Adrenal gland (tissue), 12 donors: ENCODE measurements around the gene FOXRED1. TPM values are rescaled to one million over a fixed set of nuclear protein-coding genes. Genes with fewer than 3 reads are reported as not detected.
"Not testable (repeated sequence)": the region's sequence is repeated elsewhere in the genome, so short reads cannot be mapped to it uniquely, and the experiment has no call there.

Experiments used
- DNase-seq, 7 donors: peaks; one replicate each; pipeline ENCODE4 v3.0.0-alpha.2; 2019 to 2020
- H3K27ac ChIP-seq, 5 donors: fragments of 200-600 bp; sonication (generic) in 4 of 5; 1 replicate in 3 of 5; 2 replicates in 2 of 5; pipeline versions ENCODE4 v1.5.1 to v1.8.0; 2016 to 2020; ENCODE audit warnings: mild to moderate bottlenecking in 1 of 5
- H3K27me3 ChIP-seq: fragments of 200-600 bp; 2 replicates; pipeline ENCODE4 v1.8.0; 2021
- H3K36me3 ChIP-seq, 2 donors: fragments of 200-600 bp; replicated peaks in 1 of 2; 1 replicate in 1 of 2; 2 replicates in 1 of 2; pipeline versions ENCODE4 v1.5.1 to v1.8.0; 2018 to 2022
- H3K4me1 ChIP-seq, 2 donors: fragments of 200-600 bp; replicated peaks in 1 of 2; 1 replicate in 1 of 2; 2 replicates in 1 of 2; pipeline versions ENCODE4 v1.5.1 to v1.8.0; 2018 to 2021
- H3K4me3 ChIP-seq, 4 donors: fragments of 200-600 bp; sonication (generic) in 3 of 4; one replicate each; pipeline ENCODE4 v1.5.1; 2016 to 2018
- H3K9me3 ChIP-seq, 3 donors: fragments of 200-600 bp; sonication (generic) in 1 of 3; replicated peaks in 1 of 3; 1 replicate in 2 of 3; 2 replicates in 1 of 3; pipeline versions ENCODE4 v1.5.1 to v1.8.0; 2016 to 2021
- CTCF ChIP-seq, 6 experiments: fragments of 450-650 bp in 4 of 6; fragments of 200-600 bp in 2 of 6; sonication (generic) in 1 of 6; IDR thresholded peaks; 1 replicate in 5 of 6; 2 replicates in 1 of 6; pipeline versions ENCODE4 v1.5.1 to v1.8.0; 2016 to 2021; ENCODE audit warnings: antibody characterized with exemption in 6 of 6, mild to moderate bottlenecking in 2 of 6, moderate library complexity in 1 of 6
- POLR2A ChIP-seq, 2 donors: fragments of 450-650 bp; IDR thresholded peaks; one replicate each; pipeline ENCODE4 v1.6.1; 2017; ENCODE audit warnings: antibody characterized with exemption in 2 of 2, mild to moderate bottlenecking in 2 of 2, moderate library complexity in 1 of 2
- WGBS, 4 donors: extraction: QIAGEN DNeasy Blood & Tissue Kit in 2 of 4; methylation state at CpG; one replicate each; pipeline versions ENCODE4 v1.1.5 to v1.1.7; 2013 to 2017; 5-methylcytosine and 5-hydroxymethylcytosine counted together
- intact Hi-C, 2 donors: fragments of 100-400 bp; cut with DNase I; formaldehyde crosslinking; loops; one replicate each; pipeline versions ENCODE4 v1.14.1 to v1.15.0; 2022 to 2023
- polyA plus RNA-seq, 3 donors: library from polyadenylated mRNA; stranded (reverse); fragments of 200-250 nt in 2 of 3; fragments of 350-450 nt in 1 of 3; fragmentation: Illumina TruSeq in 1 of 3; extraction: RNeasy Lipid Tissue Mini Kit (QIAGEN cat#74804) in 1 of 3; gene quantifications; one replicate each; pipeline ENCODE4 v1.2.3, GENCODE V29; 2013 to 2014
- total RNA-seq, 9 donors: library from RNA; depleted of rRNA in 4 of 9; stranded (reverse); fragments of >200 nt in 4 of 9; fragments of 120-200 nt in 1 of 9; fragmentation: NEBNext Ultra II Directional in 1 of 9; extraction: Animal tissue kit (Norgen Biotek cat#: 25700) in 1 of 9; gene quantifications; one replicate each; pipeline versions ENCODE4 v1.1.0 to v1.2.4, GENCODE V29; 2013 to 2023
- donor health status: healthy with polysubstance abuse.
- donor health status: Bipolar disorder and iron deficiency.
- donor health status: DM: yes; HTN: yes; CAD: no.
- donor health status: DM: no; HTN: no; CAD: no.
- donor health status: DM: no; HTN: no; CAD: no.
- donor health status: DM: yes; HTN: yes; CAD: no.

Gene FOXRED1
- total and polyA plus RNA-seq, 12 donors = 7.2 to 55.3 (median 29.6) TPM

GRCh38 chr11:126305699-126306098 lies 36.7 kb downstream of the FOXRED1 start:
- Histone ChIP-seq H3K4me1 (peaks cover 2 to 26% of the 10 kb centered on the region in 2 donors), H3K27me3 (no peaks in the 10 kb centered on the region), H3K4me3 (no peak overlapping the region), H3K9me3 (no peaks in the 10 kb centered on the region), H3K36me3 (peaks cover 0 to 5% of the 10 kb centered on the region in 2 donors), H3K27ac (no peak overlapping the region)
- TF ChIP-seq CTCF (IDR thresholded peaks at IDR 0.05) (no peak), POLR2A (IDR thresholded peaks at IDR 0.05) (no peak)
- intact Hi-C loops = no loop called here
- peak in 1 of 7 donors; percentile 41 for DNase-seq
- WGBS, 4 donors = 69 to 81% (median 80%) methylated on average over 4 of the region's 4 CpGs

- no peak for TF ChIP-seq POLR2A (IDR thresholded peaks at IDR 0.05)
- TF ChIP-seq CTCF (IDR thresholded peaks at IDR 0.05) = peak in 5 of 6 experiments; percentile 21 to 48 (median 34)
- intact Hi-C loops = no loop called here
- 21 to 47% (median 33%) methylated on average over 5 of the region's 5 CpGs for WGBS, 4 donors
- peak overlapping the region in 1 of 5 donors; percentile 12 for H3K27ac ChIP-seq
- peaks cover 5 to 30% of the 10 kb centered on the region in 2 donors for H3K4me1 ChIP-seq
- DNase-seq = peak in 5 of 7 donors; percentile 28 to 73 (median 48)
- no peak overlapping the region for H3K4me3 ChIP-seq
- no peaks in the 10 kb centered on the region for H3K9me3 ChIP-seq
- no peaks in the 10 kb centered on the region for H3K27me3 ChIP-seq
- no peaks in the 10 kb centered on the region for H3K36me3 ChIP-seq
Observed at GRCh38 chr11:126307706-126308105, 38.8 kb downstream of the FOXRED1 start.

GRCh38 chr11:126308271-126308671 lies 39.3 kb downstream of the FOXRED1 start:
- Histone ChIP-seq H3K4me1 (peaks cover 5 to 26% of the 10 kb centered on the region in 2 donors), H3K4me3 (no peak overlapping the region), H3K27ac (no peak overlapping the region), H3K27me3 (no peaks in the 10 kb centered on the region), H3K36me3 (no peaks in the 10 kb centered on the region), H3K9me3 (no peaks in the 10 kb centered on the region)
- no peak for TF ChIP-seq CTCF (IDR thresholded peaks at IDR 0.05)
- no peak for TF ChIP-seq POLR2A (IDR thresholded peaks at IDR 0.05)
- DNase-seq = peak in 1 of 7 donors; percentile 38
- 76 to 89% (median 82%) methylated on average over 4 of the region's 4 CpGs for WGBS, 4 donors
- intact Hi-C loops = no loop called here

GRCh38 chr11:126308771-126309170 lies 39.8 kb downstream of the FOXRED1 start:
- H3K36me3 ChIP-seq, H3K27me3 ChIP-seq, H3K9me3 ChIP-seq, intact Hi-C loops, H3K4me3 ChIP-seq, H3K27ac ChIP-seq: not testable (repeated sequence)
- DNase-seq = peak in 2 of 7 donors; percentile 5 to 45
- H3K4me1 ChIP-seq = peaks cover 5 to 23% of the 10 kb centered on the region in 2 donors
- 87 to 94% (median 92%) methylated on average over 4 of the region's 4 CpGs for WGBS, 4 donors
